Spleen (tissue), 11 donors: ENCODE data around the gene WHRN. TPM values are rescaled to one million over a fixed set of nuclear protein-coding genes. Genes with fewer than 3 reads are reported as not detected.

Source experiments
- DNase-seq: peaks from one replicate; pipeline ENCODE4 v3.0.0-alpha.2; 2020
- H3K27ac ChIP-seq, 8 donors: fragments of 200-600 bp; sonication (generic) in 7 of 8; 1 replicate in 4 of 8; 2 replicates in 4 of 8; pipeline versions ENCODE4 v1.5.0 to v1.8.0; 2016 to 2021; ENCODE audit warnings: inconsistent platforms in 4 of 8, mild to moderate bottlenecking in 4 of 8, moderate library complexity in 1 of 8
- H3K27me3 ChIP-seq, 7 donors: fragments of 200-600 bp; sonication (generic) in 6 of 7; replicated peaks in 1 of 7; 1 replicate in 4 of 7; 2 replicates in 3 of 7; pipeline versions ENCODE4 v1.5.0 to v1.8.0; 2016 to 2021; ENCODE audit warnings: inconsistent platforms in 3 of 7, mild to moderate bottlenecking in 1 of 7
- H3K36me3 ChIP-seq, 6 donors: fragments of 200-600 bp; sonication (generic) in 5 of 6; 1 replicate in 4 of 6; 2 replicates in 2 of 6; pipeline versions ENCODE4 v1.5.0 to v1.8.0; 2016 to 2021; ENCODE audit warnings: inconsistent platforms in 2 of 6
- H3K4me1 ChIP-seq, 6 donors: fragments of 200-600 bp; sonication (generic) in 5 of 6; 1 replicate in 3 of 6; 2 replicates in 3 of 6; pipeline versions ENCODE4 v1.5.0 to v1.8.0; 2016 to 2021; ENCODE audit warnings: inconsistent platforms in 3 of 6
- H3K4me3 ChIP-seq, 8 donors: fragments of 200-600 bp; sonication (generic) in 7 of 8; 1 replicate in 4 of 8; 2 replicates in 4 of 8; pipeline versions ENCODE4 v1.5.0 to v1.8.0; 2016 to 2021; ENCODE audit warnings: inconsistent platforms in 4 of 8, mild to moderate bottlenecking in 4 of 8, moderate library complexity in 2 of 8
- H3K9me3 ChIP-seq, 8 donors: fragments of 200-600 bp; sonication (generic) in 7 of 8; 1 replicate in 4 of 8; 2 replicates in 4 of 8; pipeline versions ENCODE4 v1.5.0 to v1.8.0; 2016 to 2021; ENCODE audit warnings: inconsistent platforms in 4 of 8
- POLR2A ChIP-seq, 3 donors: fragments of 450-650 bp; IDR thresholded peaks; one replicate each; pipeline ENCODE4 v1.5.1; 2017; ENCODE audit warnings: antibody characterized with exemption in 3 of 3, mild to moderate bottlenecking in 1 of 3
- POLR2AphosphoS5 ChIP-seq, 3 donors: sonication (generic); formaldehyde crosslinking; IDR thresholded peaks; one replicate each; pipeline ENCODE4 v1.5.1; 2017; ENCODE audit warnings: antibody characterized with exemption in 3 of 3
- WGBS, 5 donors: extraction: QIAGEN DNeasy Blood & Tissue Kit in 3 of 5; methylation state at CpG; one replicate each; pipeline versions ENCODE4 v1.1.5 to v1.1.7; 2013 to 2018; 5-methylcytosine and 5-hydroxymethylcytosine counted together
- intact Hi-C: fragments of 100-400 bp; cut with DNase I; formaldehyde crosslinking; loops from one replicate; pipeline ENCODE4 v1.15.0; 2023; ENCODE audit warnings: low total_unique reads
- polyA plus RNA-seq, 3 donors: library from polyadenylated mRNA; stranded (reverse); fragments of 200-250 nt; gene quantifications; one replicate each; pipeline ENCODE4 v1.2.1, GENCODE V29; 2013
- total RNA-seq, 7 donors: library from RNA; depleted of rRNA in 3 of 7; stranded (reverse); fragments of >200 nt in 3 of 7; fragmentation: NEBNext Ultra II Directional in 4 of 7; extraction: Animal tissue kit (Norgen Biotek cat#: 25700) in 4 of 7; gene quantifications; one replicate each; pipeline versions ENCODE4 v1.1.0 to v1.2.1, GENCODE V29; 2016 to 2021
- TF ChIP-seq, protein P1 (sequence below), 11 experiments: fragments of 200-600 bp in 7 of 11; fragments of 450-650 bp in 4 of 11; sonication (generic) in 4 of 11; IDR thresholded peaks in 8 of 11; conservative IDR thresholded peaks in 3 of 11; 1 replicate in 7 of 11; 2 replicates in 4 of 11; pipeline versions ENCODE4 v1.4.0 to v1.8.0; 2016 to 2021; ENCODE audit warnings: antibody characterized with exemption in 11 of 11, inconsistent platforms in 4 of 11, mild to moderate bottlenecking in 1 of 11
- donor health status: healthy with polysubstance abuse.
- donor health status: DM: no; HTN: no; CAD: no; lungs with moderate emphysema.
- donor health status: DM: no; HTN: no; CAD: no.
- donor health status: Bipolar disorder and iron deficiency.
- donor health status: healthy.
- donor health status: DM: no; HTN: no; CAD: no.
- donor health status: DM: yes; HTN: yes; CAD: no.

WHRN gene
- total and polyA plus RNA-seq, 10 donors = 3.7 to 51.6 (median 26.8) TPM

GRCh38 chr9:114484854-114485443, 20.3 kb downstream of the WHRN start:
- no peaks in the 10 kb centered on the region for H3K27me3 ChIP-seq
- WGBS, 5 donors = 48 to 66% (median 55%) methylated on average over 8 of the region's 8 CpGs
- intact Hi-C loops = no loop called here
- H3K27ac ChIP-seq = peak overlapping the region in 3 of 8 donors; percentile 30 to 58 (median 47)
- TF ChIP-seq POLR2AphosphoS5 (IDR thresholded peaks at IDR 0.05) (no peak), POLR2A (IDR thresholded peaks at IDR 0.05) (no peak)
- TF ChIP-seq, protein P1, sequence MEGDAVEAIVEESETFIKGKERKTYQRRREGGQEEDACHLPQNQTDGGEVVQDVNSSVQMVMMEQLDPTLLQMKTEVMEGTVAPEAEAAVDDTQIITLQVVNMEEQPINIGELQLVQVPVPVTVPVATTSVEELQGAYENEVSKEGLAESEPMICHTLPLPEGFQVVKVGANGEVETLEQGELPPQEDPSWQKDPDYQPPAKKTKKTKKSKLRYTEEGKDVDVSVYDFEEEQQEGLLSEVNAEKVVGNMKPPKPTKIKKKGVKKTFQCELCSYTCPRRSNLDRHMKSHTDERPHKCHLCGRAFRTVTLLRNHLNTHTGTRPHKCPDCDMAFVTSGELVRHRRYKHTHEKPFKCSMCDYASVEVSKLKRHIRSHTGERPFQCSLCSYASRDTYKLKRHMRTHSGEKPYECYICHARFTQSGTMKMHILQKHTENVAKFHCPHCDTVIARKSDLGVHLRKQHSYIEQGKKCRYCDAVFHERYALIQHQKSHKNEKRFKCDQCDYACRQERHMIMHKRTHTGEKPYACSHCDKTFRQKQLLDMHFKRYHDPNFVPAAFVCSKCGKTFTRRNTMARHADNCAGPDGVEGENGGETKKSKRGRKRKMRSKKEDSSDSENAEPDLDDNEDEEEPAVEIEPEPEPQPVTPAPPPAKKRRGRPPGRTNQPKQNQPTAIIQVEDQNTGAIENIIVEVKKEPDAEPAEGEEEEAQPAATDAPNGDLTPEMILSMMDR (IDR thresholded peaks at IDR 0.05 in 8 of 11, conservative IDR thresholded peaks at IDR 0.05 in 3 of 11) = no peak
- no peaks in the 10 kb centered on the region for H3K9me3 ChIP-seq
- H3K4me1 ChIP-seq = peaks cover 4 to 64% (median 23%) of the 10 kb centered on the region in 6 donors
- H3K4me3 ChIP-seq = no peak overlapping the region
- no peak for DNase-seq
- H3K36me3 ChIP-seq = no peaks in the 10 kb centered on the region

DNA sequence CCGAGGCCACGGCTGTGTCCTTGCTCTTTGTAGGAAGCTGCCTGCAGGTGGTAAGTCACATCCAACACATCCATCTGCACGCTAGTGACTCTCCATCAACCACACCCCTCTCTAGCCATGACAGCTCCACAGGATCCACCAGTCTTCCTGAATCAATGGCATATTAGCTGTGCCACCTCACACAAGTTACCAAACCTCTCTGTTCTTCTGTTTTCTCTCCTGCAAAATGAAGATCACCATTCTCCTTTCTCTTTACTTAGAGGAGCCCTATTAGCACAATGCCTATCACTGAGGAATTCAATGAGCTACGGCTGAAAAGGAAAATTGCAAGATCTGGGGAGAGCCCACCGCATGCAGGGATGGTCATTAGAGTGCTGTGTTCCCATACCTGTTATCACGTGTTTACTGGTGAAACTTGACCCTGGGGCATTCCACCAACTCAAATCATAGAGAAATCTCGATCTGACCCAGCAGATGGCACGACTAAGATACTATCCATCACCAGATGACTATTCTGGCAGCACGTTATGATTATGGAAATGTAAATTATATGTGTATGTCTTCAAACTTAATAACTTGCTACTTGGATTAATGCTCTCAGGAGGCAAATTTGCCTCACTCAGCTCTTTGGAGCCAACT, 20.9 kb downstream of the WHRN start:
- 56 to 72% (median 61%) methylated on average over 9 of the region's 9 CpGs for WGBS, 5 donors
- Histone ChIP-seq H3K4me1 (peaks cover 4 to 66% (median 23%) of the 10 kb centered on the region in 6 donors), H3K27me3 (no peaks in the 10 kb centered on the region), H3K27ac (peak overlapping the region in 3 of 8 donors; percentile 30 to 58 (median 47)), H3K36me3 (no peaks in the 10 kb centered on the region), H3K4me3 (no peak overlapping the region), H3K9me3 (no peaks in the 10 kb centered on the region)
- intact Hi-C loops = no loop called here
- no peak for DNase-seq
- TF ChIP-seq POLR2AphosphoS5 (IDR thresholded peaks at IDR 0.05) = no peak
- TF ChIP-seq POLR2A (IDR thresholded peaks at IDR 0.05) = no peak
- TF ChIP-seq, protein P1 (IDR thresholded peaks at IDR 0.05 in 8 of 11, conservative IDR thresholded peaks at IDR 0.05 in 3 of 11) = no peak

DNA sequence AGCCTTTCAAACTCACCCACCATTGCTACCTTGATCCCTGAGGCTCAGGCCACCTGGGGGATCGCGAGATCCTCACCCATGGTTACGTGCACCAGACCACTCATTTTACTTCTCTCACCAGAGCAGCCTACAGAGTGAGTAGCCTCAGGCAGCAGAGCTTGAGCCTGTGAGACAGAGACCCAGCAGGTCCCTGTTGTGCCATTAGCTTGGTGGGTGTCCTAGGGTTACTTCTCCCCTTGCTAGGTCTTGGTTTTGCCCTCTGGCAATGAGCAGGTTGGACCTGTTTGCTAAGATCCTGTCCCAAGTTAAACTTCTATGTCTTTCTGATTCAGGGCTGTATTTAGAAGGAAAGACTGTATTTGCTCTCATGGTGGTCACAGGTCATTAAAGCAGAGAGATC, 21.8 kb downstream of the WHRN start:
- Histone ChIP-seq H3K27ac (peak overlapping the region in 2 of 8 donors; percentile 1 to 58), H3K4me1 (peaks cover 4 to 74% (median 25%) of the 10 kb centered on the region in 6 donors), H3K9me3 (no peaks in the 10 kb centered on the region), H3K4me3 (no peak overlapping the region), H3K36me3 (peaks cover 0 to under 1% (median 0%) of the 10 kb centered on the region in 6 donors), H3K27me3 (no peaks in the 10 kb centered on the region)
- intact Hi-C loops = no loop called here
- no peak for DNase-seq
- WGBS, 5 donors = 90 to 98% (median 97%) methylated on average over 3 of the region's 3 CpGs
- TF ChIP-seq, protein P1 (IDR thresholded peaks at IDR 0.05 in 8 of 11, conservative IDR thresholded peaks at IDR 0.05 in 3 of 11) = no peak
- TF ChIP-seq POLR2A (IDR thresholded peaks at IDR 0.05) (no peak), POLR2AphosphoS5 (IDR thresholded peaks at IDR 0.05) (no peak)

GRCh38 chr9:114482593-114482992, 22.7 kb downstream of the WHRN start:
- Histone ChIP-seq H3K27me3 (no peaks in the 10 kb centered on the region), H3K36me3 (peaks cover 0 to 5% (median 0%) of the 10 kb centered on the region in 6 donors), H3K4me3 (no peak overlapping the region), H3K9me3 (no peaks in the 10 kb centered on the region), H3K4me1 (peaks cover 3 to 78% (median 27%) of the 10 kb centered on the region in 6 donors), H3K27ac (peak overlapping the region in 2 of 8 donors; percentile 32 to 58)
- TF ChIP-seq POLR2A (IDR thresholded peaks at IDR 0.05) (no peak), POLR2AphosphoS5 (IDR thresholded peaks at IDR 0.05) (peak in 1 of 3 donors; percentile 23)
- WGBS, 5 donors = 27 to 41% (median 37%) methylated on average over 10 of the region's 10 CpGs
- no peak for DNase-seq
- intact Hi-C loops = no loop called here
